ENCODE measurements around the gene TBK1.
"Not testable (repeated sequence)": the region's sequence is repeated elsewhere in the genome, so short reads cannot be mapped to it uniquely, and the experiment has no call there.

The TBK1 gene

GRCh38 chr12:64497903-64498302, 46.0 kb downstream of the TBK1 start:
- DNase-seq, result no peak

DNA sequence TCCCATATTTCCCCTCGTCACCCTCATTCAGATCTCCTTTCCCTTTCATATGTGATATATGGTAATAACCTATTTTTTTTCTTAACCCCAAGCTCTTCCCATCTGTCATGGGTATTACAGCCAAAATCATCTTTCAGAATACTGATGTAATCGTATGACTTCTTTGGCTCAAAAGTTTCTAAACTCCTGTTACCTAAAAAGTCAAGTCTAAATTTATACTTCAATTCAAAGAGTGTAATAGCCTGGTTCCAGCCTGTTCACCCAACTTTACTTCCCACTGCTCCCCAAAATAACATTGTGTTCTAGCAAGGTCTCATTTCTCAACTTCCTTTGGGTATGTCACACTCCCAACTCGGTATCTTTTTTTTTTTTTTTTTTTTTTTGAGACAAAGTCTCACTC, 48.5 kb downstream of the TBK1 start:
- no peak for DNase-seq

DNA sequence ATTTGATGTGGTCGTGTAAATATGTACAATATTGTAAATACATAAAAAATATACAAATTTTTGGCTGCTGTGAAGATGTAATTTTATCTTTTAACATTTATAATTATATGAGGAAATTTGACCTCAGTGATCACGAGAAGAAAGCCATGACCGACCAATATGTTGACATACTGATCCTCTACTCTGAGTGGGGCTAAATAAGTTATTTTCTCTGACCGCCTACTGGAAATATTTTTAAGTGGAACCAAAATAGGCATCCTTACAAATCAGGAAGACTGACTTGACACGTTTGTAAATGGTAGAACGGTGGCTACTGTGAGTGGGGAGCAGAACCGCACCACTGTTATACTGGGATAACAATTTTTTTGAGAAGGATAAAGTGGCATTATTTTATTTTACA, 49.6 kb downstream of the TBK1 start:
- DNase-seq, result no peak

GRCh38 chr12:64506955-64507354, 55.0 kb downstream of the TBK1 start:
- no peak for DNase-seq

GRCh38 chr12:64510667-64511066, 58.7 kb downstream of the TBK1 start:
- no peak for DNase-seq

- no peak for DNase-seq
Observed at GRCh38 chr12:64518396-64518795, 66.5 kb downstream of the TBK1 start.

DNA sequence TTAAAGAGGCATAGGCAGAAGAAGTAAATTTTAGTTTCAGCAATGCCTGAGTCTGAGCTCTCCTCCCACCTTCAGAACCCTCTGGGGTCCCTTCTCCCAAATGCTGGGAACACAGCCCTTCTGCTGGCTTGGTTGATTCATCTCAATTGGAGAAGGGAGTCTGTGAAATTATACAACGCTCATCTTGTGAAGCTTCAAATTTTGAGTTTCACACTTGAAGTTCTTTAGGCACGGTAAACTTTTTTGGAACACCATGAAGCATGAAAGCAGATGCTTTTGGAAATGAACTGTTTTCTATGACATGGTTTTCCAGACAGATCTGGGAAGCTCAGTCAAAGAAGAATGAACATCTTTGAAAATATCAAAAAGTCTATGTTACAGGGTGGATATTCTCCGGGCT, 69.9 kb downstream of the TBK1 start:
- DNase-seq, result no peak

- no peak for DNase-seq
Observed at GRCh38 chr12:64522316-64522715, 70.4 kb downstream of the TBK1 start.

DNA sequence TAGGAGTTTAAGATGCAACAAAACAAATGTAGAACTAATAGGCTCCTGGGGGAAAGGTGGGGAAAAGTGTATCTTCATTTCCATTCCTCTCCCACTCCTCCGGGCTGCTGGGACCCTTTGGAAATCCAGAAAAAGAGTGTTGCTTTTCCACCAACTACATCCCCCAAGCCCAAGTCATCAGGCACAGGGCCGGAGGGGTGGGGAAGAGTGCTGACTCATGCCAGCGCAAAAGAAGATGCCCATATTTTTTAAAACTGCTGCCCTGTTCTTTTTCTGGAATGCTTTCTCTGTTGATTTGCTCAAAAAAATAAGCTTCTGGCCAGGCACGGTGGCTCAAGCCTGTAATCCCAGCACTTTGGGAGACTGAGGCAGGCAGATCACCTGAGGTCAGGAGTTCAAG, 70.9 kb downstream of the TBK1 start:
- DNase-seq, result no peak

DNA sequence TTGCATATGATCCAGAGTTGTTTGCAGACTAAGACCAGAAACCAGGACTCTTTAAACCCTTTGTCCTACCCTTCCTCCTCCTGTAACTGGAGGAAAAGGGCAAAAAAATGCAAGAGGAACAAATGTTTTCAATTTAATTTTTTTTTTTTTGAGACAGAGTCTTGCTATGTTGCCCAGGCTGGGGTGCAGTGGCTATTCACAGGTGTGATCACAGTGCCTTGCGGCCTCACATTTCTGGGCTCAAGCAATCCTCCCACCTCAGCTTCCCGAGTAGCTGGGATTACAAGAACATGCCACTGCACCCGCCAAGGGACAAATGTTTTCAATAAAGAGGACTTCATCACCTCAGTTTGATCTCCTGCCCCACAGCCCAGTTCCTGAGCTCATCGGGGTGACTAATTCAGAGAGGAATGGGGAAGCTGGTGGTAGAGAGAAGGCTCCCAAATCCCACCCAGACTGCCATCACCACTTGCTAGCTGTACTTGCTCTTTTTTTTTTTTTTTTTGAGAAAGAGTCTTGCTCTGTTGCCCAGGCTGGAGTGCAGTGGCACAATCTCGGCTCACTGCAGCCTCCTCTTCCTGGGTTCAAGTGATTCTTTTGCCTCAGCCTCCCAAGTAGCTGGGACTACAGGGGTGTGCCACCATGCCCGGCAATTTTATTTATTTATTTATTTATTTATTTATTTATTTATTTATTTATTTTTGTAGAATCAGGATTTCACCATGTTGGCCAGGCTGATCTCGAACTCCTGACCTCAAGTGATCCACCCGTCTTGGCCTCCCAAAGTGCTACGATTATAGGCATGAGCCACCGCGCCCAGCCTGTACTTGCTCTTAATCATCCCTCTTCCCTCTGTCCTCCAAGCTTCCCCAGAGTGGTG, 71.9 kb downstream of the TBK1 start:
- not testable (repeated sequence) for DNase-seq

DNA sequence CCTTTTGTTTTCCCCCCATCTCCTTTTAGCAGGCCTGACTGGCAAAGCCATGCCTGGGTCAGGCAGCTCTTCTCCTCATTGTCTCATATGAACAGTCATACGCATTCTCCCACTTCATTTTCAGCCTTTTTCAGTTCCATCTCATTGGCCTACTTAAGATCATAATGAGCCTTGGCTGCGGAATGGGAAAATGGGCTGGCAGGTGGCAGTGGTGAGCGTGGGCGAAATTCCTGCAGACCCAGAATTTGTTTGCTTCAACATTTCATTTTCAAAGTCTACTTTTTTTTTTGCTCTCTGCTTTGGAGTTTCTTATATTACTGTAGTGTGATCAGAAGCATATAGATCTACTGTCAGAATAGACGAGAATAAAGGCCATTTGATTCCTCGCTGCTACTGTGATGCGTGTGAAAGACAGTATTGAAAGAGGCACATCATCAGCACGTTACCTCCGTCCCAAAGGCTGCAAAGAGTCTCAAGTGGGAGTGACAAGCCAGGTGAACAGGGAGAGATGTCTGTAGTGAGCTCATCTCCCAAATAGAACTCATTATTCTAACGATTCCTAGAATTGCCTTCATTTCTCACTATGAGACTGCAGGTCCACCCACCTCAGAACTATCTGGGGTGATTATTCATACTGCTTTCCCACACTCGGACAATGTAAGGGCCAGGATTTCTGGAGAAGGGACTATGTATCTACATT, 73.7 kb downstream of the TBK1 start:
- no peak for DNase-seq

GRCh38 chr12:64526859-64527258, 74.9 kb downstream of the TBK1 start:
- no peak for DNase-seq

- DNase-seq, result no peak
Observed at GRCh38 chr12:64528616-64529015, 76.7 kb downstream of the TBK1 start.

GRCh38 chr12:64530566-64530965, 78.6 kb downstream of the TBK1 start:
- DNase-seq, result no peak

DNA sequence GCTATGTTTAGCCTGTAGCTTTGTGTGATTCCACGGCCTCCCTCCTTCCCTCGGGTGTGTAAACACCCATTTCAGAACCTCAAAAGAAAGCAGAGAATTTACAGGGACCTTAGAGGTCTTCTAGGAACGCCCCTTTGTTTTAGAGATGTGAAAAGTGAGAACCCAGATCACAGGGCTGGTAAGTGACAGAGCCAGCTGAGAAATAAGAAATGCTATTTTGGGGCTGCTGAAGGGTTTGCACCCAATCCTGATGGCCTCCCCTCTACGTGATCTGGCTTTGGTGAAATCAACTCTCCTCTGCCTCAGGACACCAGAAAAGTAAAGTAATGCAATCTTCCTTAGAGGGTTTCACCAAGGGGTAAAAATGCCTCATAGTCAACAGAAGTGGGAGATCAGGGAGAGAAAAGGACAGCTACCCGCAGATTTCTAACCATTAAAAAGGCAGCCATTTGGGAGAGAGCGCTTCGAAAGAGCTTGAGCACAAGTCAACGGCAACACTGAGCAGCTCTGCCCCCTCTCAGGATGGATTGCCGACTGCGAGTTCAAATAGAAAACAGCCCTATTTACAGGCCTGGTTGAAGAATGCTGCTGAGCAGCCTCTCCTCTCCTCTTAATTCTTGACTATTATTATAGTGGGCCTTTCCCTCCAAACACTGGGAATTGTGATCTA, 79.9 kb downstream of the TBK1 start:
- no peak for DNase-seq

DNA sequence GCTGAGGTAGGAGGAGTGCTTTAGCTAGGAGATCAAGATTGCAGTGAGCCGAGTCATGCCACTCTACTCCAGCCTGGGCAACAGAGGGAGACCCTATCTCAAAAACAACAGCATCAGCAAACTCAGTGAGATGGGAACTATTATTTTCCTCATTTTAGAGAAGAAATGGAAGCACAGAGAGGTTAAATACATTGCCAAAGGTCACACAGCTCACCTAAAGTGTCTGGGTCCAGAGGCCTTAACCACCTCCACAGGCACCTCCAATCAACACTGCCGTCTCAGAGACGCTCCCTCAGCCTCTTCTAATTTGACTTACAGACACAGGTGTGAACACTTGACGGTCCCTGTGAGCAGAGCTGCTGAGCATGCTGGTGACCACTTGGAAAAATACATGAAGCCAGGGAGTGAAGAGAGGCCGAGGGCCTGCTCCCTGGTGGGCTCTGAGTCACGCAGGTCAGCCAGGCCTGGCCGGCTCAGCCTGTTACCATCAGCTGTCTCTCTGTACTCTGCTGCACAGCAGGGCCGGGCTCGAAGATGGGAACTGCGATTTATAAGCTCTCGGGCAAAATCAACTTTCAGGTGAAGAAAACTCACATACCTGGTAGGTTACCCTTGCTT, 80.9 kb downstream of the TBK1 start:
- DNase-seq, result no peak

- DNase-seq, result no peak
Observed at GRCh38 chr12:64534672-64535199, 82.8 kb downstream of the TBK1 start.

DNA sequence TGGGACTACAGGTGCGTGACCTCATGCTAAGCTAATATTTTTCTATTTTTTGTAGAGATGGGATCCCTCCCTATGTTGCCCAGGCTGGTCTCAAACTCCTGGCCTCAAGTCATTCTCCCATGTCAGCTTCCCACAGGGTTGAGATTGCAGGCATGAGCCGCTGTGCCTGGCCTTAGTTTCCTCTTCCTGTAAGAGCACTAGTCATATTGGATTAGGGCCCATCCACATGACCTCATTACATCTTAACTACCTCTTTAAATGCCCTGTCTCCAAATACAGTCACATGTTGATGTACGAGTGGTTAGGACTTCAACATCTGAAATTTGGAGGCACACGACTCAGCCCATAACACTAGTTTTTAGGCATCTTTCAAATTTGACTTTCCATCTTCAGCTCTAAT, 86.2 kb downstream of the TBK1 start:
- DNase-seq, result no peak

DNA sequence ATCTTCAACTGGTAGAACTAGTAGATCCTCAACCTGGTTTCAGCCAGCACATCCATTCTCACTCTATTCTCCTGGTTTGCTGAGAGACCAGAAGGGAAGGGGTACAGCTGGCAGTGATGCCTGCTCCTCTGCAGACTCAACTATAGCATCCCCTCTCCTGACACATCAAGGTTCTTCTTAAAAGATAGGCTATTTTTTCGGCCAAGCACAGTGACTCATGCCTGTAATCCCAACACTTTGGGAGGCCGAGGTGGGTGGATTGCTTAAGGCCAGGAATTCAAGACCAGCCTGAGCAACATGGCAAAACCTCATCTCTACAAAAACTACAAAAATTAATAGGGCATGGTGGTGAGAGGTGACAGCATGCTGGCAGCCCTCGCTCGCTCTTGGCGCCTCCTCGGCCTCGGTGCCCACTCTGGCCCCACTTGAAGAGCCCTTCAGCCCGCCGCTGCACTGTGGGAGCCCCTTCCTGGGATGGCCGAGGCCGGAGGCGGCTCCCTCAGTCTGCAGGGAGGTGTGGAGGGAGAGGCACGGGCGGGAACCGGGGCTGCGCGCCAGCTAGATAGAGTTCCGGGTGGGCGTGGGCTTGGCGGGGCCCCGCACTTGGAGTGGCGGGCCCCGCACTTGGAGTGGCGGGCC, 90.6 kb downstream of the TBK1 start:
- DNase-seq, result not testable (repeated sequence)

DNA sequence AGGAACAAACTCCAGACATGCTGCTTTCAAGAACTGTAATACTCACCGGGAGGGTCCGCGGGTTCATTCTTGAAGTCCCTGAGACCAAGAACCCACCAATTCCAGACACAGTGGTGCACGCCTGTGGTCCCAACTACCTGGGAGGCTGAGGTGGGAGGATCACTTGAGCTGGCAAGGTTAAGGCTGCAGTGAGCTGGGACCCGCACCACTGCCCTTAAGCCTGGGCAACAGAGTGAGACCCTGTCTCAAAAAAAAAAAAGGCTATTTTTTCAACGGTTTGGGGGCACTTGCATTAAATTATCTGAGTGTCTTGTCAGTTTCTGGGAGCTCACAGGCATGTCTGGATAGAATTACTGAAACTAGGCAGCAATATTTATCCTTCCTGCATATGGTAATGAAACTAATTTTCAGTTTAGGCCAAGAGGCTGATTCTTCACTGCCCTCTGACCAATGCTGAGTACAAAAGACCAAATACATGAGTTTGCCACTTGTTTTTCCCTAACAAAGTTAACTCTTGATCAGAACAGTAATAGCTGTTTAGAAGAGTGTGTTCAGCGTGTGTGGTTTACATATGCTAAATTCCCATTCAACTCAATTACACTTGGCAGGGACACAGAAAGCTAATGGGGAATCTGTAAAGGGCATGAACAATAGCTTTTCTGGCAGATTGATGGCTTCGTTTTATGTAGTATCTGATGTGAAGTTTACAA, 92.6 kb downstream of the TBK1 start:
- no peak for DNase-seq

GRCh38 chr12:64545081-64545382, 93.1 kb downstream of the TBK1 start:
- no peak for DNase-seq

GRCh38 chr12:64549108-64549507, 97.2 kb downstream of the TBK1 start:
- DNase-seq, result no peak

Measured in activated CD4-positive, alpha-beta T cell treated with anti-CD3 and anti-CD28 coated beads, Interleukin-2, amount 50 U/mL, for 1 hour (primary cell).